ENCODE measurements around the gene CCDC172.

The CCDC172 gene

GRCh38 chr10:116311706-116312490 lies 12.3 kb upstream of the CCDC172 start:
- Histone ChIP-seq H3K79me2 (ENCODE audit: insufficient read depth, low read length) (no peaks in the 10 kb centered on the region), H3K4me3 (ENCODE audit: insufficient read depth, low read length, poor library complexity, severe bottlenecking) (no peak overlapping the region), H3F3A (ENCODE audit: insufficient read depth) (no peaks in the 10 kb centered on the region), H3K9ac (ENCODE audit: low read length) (no peak overlapping the region), H3K36me3 (ENCODE audit: low read length) (no peaks in the 10 kb centered on the region), H3K27me3 (ENCODE audit: low read length) (no peaks in the 10 kb centered on the region), H3K9me2 (replicated peaks; ENCODE audit: insufficient read depth, low read length) (no peaks in the 10 kb centered on the region), H3K4me2 (ENCODE audit: low read depth, low read length, poor library complexity, severe bottlenecking) (no peak overlapping the region), H3K9me3 (ENCODE audit: insufficient read depth, low read length) (no peaks in the 10 kb centered on the region), H4K20me1 (ENCODE audit: low read depth, low read length) (no peaks in the 10 kb centered on the region), H3K27ac (ENCODE audit: low read depth, low read length) (no peak overlapping the region), H2AFZ (ENCODE audit: low read depth, low read length, severe bottlenecking) (no peak overlapping the region)
- TF ChIP-seq, protein P1, sequence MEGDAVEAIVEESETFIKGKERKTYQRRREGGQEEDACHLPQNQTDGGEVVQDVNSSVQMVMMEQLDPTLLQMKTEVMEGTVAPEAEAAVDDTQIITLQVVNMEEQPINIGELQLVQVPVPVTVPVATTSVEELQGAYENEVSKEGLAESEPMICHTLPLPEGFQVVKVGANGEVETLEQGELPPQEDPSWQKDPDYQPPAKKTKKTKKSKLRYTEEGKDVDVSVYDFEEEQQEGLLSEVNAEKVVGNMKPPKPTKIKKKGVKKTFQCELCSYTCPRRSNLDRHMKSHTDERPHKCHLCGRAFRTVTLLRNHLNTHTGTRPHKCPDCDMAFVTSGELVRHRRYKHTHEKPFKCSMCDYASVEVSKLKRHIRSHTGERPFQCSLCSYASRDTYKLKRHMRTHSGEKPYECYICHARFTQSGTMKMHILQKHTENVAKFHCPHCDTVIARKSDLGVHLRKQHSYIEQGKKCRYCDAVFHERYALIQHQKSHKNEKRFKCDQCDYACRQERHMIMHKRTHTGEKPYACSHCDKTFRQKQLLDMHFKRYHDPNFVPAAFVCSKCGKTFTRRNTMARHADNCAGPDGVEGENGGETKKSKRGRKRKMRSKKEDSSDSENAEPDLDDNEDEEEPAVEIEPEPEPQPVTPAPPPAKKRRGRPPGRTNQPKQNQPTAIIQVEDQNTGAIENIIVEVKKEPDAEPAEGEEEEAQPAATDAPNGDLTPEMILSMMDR (IDR thresholded peaks at IDR 0.05; ENCODE audit: insufficient read depth, low read length, poor library complexity, severe bottlenecking): no peak
- TF ChIP-seq EZH2phosphoT487 (conservative IDR thresholded peaks at IDR 0.05; ENCODE audit: low read length): no peak

- H3K9me3 ChIP-seq (ENCODE audit: insufficient read depth, low read length): no peaks in the 10 kb centered on the region
- H3K27me3 ChIP-seq (ENCODE audit: low read length): no peaks in the 10 kb centered on the region
- no peak overlapping the region for H3K27ac ChIP-seq (ENCODE audit: low read depth, low read length)
- no peak overlapping the region for H3K4me2 ChIP-seq (ENCODE audit: low read depth, low read length, poor library complexity, severe bottlenecking)
- H3K4me3 ChIP-seq (ENCODE audit: insufficient read depth, low read length, poor library complexity, severe bottlenecking): no peak overlapping the region
- H3K9me2 ChIP-seq (replicated peaks; ENCODE audit: insufficient read depth, low read length): no peaks in the 10 kb centered on the region
- H3K36me3 ChIP-seq (ENCODE audit: low read length): no peaks in the 10 kb centered on the region
- H2AFZ ChIP-seq (ENCODE audit: low read depth, low read length, severe bottlenecking): no peak overlapping the region
- H3F3A ChIP-seq (ENCODE audit: insufficient read depth): no peaks in the 10 kb centered on the region
- H3K79me2 ChIP-seq (ENCODE audit: insufficient read depth, low read length): no peaks in the 10 kb centered on the region
- TF ChIP-seq, protein P1 (IDR thresholded peaks at IDR 0.05; ENCODE audit: insufficient read depth, low read length, poor library complexity, severe bottlenecking): no peak
- no peak for TF ChIP-seq EZH2phosphoT487 (conservative IDR thresholded peaks at IDR 0.05; ENCODE audit: low read length)
- H4K20me1 ChIP-seq (ENCODE audit: low read depth, low read length): no peaks in the 10 kb centered on the region
- no peak overlapping the region for H3K9ac ChIP-seq (ENCODE audit: low read length)
Observed at GRCh38 chr10:116312548-116312947, 11.7 kb upstream of the CCDC172 start.

DNA sequence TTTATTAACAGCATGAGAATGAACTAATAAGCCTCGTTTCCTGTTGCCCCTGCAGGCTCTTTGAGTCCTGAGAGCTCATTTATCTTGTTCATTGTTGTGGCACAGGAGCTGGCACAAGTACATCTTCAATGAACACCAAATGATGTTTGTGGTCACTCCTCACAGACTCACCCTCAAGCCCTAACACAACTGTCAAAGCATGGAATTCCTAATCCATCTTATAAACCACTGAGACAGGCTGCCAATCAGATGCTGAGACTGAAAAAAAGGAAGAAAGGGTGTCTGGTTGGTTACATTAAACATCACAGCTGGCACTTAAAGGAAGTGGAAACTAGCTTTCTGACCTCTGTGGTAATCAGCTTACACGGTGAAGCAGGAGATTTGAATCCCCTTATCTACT lies 7.7 kb upstream of the CCDC172 start:
- Histone ChIP-seq H3F3A (ENCODE audit: insufficient read depth) (no peaks in the 10 kb centered on the region), H3K9me2 (replicated peaks; ENCODE audit: insufficient read depth, low read length) (no peaks in the 10 kb centered on the region), H3K9ac (ENCODE audit: low read length) (no peak overlapping the region), H2AFZ (ENCODE audit: low read depth, low read length, severe bottlenecking) (no peak overlapping the region), H3K79me2 (ENCODE audit: insufficient read depth, low read length) (no peaks in the 10 kb centered on the region), H3K9me3 (ENCODE audit: insufficient read depth, low read length) (no peaks in the 10 kb centered on the region), H3K27me3 (ENCODE audit: low read length) (no peaks in the 10 kb centered on the region), H3K36me3 (ENCODE audit: low read length) (no peaks in the 10 kb centered on the region), H3K4me3 (ENCODE audit: insufficient read depth, low read length, poor library complexity, severe bottlenecking) (no peak overlapping the region), H4K20me1 (ENCODE audit: low read depth, low read length) (no peaks in the 10 kb centered on the region), H3K27ac (ENCODE audit: low read depth, low read length) (no peak overlapping the region), H3K4me2 (ENCODE audit: low read depth, low read length, poor library complexity, severe bottlenecking) (no peak overlapping the region)
- no peak for TF ChIP-seq EZH2phosphoT487 (conservative IDR thresholded peaks at IDR 0.05; ENCODE audit: low read length)
- TF ChIP-seq, protein P1 (IDR thresholded peaks at IDR 0.05; ENCODE audit: insufficient read depth, low read length, poor library complexity, severe bottlenecking): no peak

Measured in SU-DHL-6 (cell line).